GM18870 (cell line): ENCODE data around the gene YBEY.
"Not testable (repeated sequence)": the region's sequence is repeated elsewhere in the genome, so short reads cannot be mapped to it uniquely, and the experiment has no call there.

ENCODE experiments used
- ATAC-seq: cut with Tn5 transposase; IDR thresholded peaks from one replicate; pipeline ENCODE4 v1.9.1; 2021; ENCODE audit warnings: moderate library complexity; ENCODE audit not compliant: unreplicated experiment

Gene YBEY, protein sequence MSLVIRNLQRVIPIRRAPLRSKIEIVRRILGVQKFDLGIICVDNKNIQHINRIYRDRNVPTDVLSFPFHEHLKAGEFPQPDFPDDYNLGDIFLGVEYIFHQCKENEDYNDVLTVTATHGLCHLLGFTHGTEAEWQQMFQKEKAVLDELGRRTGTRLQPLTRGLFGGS

DNA sequence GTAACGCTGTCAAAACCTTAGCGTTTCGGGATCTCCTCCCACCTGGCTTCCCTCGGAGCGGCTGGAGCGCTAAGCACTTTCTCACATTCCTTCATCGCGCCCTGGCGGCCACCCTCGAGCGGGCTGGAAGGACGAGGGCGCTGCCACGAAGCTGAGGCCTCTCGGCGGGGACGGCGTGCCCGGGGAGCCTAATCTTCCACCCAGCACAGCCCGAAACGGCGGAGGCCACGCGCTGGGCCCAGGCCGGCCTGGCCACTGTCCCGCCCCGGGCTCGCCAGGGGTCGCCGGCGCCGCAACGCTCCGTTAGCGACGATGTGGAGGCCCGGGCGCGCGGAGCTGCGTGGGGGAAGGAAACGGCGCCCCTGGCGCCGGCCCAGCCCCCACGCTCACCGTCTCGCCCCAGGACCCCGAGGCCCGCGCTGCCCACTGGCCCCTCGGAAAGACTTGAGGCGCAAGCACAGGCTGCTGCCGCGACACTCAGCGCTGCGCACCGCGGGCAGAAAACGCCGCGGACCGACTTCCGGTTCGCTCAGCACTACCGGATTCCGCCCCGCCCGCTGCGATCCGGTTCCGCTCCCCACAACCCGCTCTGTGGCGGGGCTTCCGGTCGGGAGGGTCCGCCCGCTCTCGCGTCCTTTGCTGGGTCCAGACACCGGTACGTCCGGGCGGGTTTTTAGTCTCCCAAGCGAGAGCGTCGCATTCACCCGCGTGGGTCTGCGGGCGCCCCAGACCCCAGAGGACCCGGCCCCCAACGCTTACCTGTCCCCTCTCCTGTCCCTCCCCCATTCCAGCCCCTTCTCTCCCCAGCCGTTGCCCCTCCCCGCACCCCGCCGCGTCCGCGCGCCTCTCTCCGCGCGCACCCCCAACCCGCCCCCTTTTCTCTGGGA, at the start of gene YBEY:
Gene YBEY, plus strand, starts transcription at position 582 of the 887 bp plus-strand sequence. CDS start 572 bp downstream, outside the sequence.
- peak; percentile 65 for ATAC-seq

DNA sequence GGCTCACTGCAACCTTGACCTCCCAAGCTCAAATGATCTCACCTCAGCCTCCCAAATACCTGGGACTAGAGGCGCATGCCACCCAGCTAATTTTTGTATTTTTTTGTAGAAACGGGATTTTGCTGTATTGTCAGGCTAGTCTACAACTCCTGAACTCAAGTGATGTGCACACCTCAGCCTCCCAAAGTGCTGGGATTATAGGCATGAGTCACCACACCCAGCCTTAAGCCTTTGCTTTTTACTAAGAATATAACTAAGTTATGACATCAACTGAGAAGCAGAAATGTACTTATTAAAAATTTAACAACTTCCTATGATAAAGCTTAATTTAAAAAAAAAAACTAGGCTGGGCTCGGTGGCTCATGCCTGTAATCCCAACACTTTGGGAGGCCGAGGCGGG, 48.7 kb upstream of the YBEY start:
- no peak for ATAC-seq

DNA sequence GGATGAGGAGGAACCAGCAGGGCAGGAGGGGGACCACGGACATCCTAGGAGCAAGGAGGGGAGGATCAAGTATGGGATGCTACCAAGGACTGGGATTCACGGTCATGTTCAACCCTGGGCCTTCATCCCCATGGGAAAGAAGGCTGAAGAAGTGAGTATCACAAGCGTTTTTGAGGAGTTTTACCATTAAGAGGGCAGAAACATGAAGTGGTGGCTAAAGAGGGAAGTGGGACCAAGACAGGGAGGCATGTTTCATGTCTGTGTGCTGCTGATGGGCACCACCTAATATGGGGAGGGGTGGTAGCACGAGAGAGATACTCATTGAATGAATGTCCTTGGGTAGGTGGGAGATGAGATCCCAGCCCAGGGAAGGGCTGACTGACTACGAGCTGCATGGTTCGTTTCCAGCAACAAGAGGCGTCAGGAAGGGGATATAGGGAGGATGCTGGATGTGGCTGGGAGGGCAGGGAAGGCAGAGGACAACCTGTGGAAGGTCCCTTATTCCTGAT, 46.3 kb upstream of the YBEY start:
- ATAC-seq, result no peak

DNA sequence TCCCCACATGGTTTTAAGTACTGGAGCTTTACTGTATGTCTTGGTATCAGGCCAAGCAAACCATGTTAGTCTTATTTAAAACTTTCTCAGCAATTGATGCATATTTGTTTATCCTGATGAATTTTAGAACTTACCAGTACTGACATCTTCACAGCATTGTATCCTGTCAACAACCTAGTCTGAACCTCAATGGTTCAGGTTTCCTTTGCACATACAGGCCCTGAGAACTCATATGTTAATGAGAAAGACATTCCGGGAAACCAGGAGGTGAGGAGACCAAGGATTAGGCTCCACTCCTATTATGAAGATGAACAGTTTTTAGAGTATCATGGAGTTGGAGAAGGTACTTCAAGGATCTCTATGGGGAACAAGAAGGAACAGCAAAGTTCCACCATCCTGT, 44.6 kb upstream of the YBEY start:
- ATAC-seq, result not testable (repeated sequence)

DNA sequence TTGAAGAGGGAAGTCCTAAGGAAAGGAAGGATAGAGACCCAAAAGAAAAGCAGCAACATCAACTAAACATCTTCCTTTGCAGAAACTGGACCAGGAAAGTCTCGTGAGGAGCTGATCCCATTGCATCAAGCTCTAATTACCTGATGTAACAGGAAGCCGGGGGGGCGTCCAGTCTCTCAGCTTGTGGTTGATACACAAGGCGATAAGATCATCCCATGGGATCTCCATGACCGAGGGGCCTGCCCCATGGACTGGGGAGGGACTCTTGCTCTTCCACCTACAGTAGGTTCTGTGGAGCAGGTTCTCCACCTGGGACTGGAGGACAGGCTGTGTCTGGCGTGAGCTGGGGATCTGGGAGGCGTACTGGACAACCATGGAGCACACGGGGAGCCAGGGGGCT, 42.8 kb upstream of the YBEY start:
- no peak for ATAC-seq

DNA sequence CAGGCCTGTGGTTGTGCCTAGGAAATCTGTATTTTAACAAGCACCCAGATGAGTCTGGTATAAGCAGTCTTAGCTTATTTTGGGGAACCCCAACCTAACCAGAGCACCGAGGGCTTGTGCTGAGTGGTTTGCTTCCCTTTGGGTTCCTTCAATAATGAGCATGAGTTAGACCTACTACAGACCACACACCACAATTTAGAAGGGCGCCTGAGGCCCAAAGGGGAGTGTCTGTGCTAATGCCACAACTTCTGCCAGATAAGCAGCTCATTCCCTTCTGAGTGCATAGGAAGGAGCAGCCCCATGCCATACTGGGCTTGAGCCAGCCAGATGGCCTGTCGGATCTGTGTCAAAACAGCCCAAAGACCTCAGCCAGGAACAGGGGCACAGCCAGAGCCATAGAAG, 42.2 kb upstream of the YBEY start:
- no peak for ATAC-seq

DNA sequence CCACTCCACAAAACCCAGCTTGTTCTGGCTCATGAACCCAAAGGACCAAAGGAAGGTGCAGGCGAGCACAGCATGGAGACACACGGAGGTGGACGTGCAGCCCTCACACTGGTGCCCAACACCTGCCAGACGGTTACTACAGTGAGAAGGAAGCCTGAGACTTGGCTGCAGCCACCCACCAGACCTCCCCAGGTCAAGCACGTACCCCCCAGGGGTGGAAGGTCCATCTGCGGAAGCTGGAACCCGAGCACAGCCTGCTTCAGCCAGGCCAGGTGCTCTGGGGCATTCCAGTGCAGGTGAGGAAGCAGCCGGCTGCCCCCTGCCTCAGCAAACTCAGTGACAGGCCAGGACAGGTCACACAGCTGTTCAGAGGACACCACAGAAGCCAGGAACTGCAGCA, 41.5 kb upstream of the YBEY start:
- ATAC-seq, result no peak

DNA sequence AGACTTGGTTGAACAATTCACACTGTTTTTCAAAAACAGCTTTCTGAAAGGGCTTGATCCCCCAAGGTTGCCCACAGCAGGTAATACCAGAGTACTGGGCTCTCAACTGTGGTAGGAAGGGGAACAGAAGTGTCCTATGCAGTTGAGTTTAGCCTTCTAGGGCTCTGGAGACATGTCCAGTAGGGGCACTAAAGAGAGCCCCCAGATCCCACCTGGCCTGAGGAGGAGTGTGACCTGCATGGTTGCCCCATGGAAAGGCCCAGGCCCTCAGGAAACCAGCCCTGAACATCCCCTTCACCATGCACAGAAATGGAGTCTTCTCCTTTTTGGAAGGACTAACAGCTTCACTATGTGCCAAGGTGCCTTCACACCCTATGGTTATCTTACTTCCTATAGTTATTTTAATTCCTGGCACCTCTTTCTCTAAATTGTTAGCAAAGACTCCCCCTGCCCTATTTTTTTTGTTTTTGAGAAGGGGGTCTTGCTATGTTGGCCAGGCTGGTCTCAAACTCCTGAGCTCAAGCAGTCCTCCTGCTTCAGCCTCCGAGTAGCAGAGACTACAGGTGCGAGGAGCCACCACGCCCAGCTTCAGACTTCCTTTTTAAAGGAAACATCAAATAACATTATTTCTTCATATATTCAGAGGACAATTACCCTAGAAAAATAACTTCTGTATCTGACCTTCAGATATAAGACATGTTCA, 40.8 kb upstream of the YBEY start:
- no peak for ATAC-seq

DNA sequence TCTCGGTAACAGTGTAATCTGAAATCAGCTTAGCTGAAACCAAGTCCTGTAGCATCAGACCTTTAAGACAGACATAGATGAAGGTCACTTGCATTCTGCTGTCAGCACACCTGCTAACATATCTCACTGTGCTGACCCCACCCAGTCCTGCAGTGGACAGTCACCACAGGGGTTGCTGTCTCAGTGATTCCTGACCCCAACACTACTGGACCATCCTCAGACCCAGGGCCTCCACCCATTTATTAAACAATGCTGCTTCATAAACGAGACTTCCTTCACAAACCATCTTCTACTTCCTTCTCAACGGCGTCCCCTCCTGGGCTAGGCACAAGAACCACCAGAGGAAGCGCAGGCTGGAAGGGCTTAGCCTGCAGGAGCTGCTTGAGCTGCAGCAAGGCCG, 39.8 kb upstream of the YBEY start:
- ATAC-seq, result no peak

DNA sequence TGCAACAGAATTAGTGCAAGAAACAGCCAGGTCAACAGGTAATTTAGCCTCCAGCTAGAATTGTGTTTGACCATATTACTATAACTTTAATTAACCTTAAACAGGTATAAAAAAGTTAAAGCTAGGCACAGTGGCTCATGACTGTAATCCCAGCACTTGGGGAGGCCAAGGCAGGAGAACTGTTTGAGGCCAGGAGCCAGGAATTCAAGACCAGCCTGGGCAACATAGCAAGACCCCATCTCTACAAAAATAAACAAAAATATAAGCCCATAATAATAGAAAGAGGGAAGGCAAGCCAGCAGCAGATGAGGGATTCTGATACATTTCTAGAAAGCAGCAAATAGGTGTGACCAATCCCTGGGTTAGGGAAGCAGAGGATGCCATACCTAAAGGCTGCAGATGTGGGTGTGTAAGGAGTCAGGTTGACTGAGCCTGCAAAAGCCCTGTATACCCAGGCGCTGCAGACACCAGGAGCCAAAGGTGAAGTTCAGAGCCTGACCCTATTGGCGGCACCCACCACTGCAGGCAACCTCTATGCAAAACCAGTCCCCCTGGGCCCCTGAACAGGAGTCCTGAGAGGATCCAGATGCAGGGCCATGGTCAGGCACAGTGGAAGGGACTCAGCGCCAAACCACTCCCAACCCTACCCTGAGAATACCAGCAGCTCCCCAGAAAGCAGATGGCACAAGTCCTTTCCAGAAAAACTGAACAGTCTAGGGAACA, 38.3 kb upstream of the YBEY start:
- ATAC-seq, result no peak

DNA sequence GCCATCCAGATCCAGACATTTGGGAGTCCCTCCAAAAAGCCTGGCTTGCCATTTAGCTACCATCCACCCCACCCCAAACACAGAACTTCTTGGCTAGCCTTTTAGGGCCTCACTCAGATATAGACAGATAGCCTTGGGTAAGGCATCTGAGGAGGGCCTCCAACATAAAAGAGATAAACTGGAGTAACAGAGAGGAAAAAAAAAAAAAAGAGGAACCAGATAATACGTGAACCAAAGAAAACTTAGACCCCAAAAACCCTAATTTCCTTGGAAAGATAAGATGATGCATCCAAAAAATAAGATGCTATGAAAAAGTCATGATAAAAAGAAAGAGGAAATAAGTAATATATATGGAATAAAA, 37.7 kb upstream of the YBEY start:
- no peak for ATAC-seq

DNA sequence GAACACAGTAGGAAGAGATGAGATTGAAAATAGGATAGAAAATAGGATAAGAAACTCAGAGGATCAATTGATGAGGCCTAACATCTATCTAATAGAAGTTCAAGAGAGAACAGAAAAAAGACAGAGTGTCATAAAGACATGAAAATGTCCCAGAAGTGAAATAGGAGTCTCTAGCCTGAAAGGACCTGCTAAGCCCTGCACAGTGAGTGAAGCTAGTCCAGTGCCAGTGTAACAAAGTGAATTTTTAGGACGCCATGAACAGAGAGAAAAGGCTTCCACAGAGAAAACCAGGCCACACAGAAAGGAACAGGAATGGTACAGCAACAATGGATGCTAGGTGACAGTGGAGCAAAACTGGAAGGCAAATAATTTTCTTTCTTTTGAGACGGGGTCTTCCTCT, 37.3 kb upstream of the YBEY start:
- no peak for ATAC-seq

DNA sequence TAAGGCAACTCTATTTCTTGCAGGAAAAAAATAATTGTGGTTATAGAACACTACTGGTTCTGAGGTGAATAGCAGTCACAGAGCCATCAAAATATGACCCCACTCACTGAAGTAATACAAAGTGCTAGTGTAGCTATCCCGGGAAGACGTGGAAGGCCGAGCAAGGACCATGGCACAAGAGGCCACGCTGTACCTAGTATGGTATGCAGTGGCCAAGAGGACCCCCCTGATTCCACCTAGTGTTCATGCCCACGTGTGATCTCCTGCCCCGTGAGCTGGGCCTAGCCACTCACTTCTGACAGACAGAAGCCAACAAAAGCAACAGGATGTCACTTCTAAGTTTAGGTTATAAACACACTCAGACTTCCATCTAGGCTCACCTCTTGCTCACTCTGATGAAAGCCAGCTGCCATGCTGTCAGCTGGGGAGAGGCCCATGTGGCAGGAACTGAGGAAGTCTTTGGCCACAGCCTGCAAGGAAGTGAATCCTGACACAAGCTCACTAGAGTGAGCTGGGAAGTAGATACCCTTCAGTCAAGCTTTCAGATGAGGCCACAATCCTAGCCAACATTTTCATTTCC, 35.9 kb upstream of the YBEY start:
- ATAC-seq, result no peak

DNA sequence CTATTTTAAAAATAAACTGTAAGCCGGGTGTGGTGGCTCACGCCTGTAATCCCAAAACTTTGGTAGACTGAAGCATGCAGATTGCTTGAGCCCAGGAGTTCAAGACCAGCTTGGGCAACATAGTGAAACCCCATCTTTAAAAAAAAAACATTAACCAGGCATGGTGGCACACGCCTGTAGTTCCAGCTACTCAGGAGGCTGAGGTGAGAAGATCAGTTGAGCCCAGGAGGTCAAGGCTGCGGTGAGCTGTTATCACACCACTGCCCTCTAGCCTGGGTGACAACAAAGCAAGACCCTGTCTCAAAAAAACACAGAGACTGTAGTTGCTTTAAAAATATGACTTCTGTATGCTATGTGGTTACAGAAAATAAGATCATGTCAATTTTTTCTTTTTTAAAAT, 33.3 kb upstream of the YBEY start:
- no peak for ATAC-seq

DNA sequence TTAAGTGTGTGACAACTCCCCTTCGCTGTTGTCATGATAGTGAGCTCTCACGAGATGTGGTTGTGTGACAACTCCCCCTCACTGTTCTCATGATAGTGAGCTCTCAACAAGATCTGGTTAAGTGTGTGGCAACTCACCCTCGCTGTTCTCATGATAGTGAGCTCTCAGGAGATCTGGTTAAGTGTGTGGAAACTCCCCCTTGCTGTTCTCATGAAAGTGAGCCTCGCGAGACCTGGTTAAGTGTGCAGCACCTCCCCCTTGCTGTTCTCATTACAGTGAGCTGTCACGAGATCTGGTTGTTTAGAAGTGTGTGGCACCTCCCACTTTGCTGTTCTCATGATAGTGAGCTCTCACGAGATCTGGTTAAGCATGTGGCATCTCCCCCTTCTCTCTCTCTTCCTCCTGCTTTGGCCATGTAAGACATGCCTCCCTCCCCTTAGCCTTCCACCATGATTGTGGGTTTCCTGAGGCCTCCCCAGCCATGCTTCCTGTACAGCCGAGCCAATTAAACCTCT, 32.5 kb upstream of the YBEY start:
- peak; percentile 55 for ATAC-seq

DNA sequence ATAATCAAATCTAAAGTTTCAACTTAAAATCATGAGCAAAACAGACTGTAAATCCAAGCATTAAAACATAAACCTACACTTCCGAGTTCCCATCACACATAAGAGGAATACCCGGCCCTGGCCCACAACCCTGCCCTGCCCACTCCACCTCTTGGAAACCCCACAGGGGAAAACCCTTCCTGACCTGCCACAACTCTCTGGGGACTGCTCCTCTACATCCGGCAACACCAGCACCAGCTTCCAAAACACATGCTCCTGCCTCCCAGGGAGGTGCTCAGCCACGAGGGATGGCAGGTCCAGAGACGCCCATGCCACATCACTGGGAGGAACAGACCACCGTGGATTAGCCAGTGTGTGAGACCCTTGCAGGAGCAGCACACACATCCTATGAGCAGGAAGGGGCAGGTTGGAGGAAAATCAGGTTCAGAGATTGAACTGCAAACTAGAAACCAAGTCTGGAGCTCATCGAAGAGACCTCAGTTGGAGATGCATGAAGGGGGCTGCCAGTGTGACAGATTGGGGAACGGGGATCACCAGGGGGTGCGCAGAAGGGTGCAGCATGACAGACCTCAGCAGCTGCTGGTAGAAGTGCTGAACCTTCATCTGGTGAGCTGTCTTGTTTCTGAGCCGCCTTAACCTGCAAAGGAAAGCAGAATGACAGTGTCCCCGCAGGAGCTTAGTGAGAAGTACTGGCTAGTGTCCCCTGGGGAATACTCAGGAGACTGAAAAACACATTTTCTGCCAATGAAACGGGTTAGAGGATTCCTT, 31.8 kb upstream of the YBEY start:
- peak; percentile 41 for ATAC-seq

DNA sequence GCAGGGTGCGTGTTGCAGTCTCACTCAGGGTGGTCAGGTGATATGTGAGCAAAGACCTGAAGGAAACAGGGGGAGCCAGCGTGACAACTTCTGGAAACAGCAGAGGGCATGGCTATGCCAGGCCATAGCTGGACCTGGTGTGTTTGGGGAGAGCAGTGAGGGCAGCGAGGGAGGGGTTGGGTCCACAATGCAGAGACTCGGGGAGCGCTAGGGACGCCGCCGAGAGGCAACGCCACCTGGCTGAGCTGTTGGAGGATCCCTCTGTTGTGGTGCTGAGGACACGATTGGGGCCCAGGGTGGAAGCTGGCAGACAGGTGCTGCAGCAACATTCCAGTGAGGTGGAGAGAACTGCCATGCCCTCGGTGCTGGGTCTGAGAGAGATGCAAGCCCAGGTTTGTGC, 31.0 kb upstream of the YBEY start:
- ATAC-seq, result no peak

DNA sequence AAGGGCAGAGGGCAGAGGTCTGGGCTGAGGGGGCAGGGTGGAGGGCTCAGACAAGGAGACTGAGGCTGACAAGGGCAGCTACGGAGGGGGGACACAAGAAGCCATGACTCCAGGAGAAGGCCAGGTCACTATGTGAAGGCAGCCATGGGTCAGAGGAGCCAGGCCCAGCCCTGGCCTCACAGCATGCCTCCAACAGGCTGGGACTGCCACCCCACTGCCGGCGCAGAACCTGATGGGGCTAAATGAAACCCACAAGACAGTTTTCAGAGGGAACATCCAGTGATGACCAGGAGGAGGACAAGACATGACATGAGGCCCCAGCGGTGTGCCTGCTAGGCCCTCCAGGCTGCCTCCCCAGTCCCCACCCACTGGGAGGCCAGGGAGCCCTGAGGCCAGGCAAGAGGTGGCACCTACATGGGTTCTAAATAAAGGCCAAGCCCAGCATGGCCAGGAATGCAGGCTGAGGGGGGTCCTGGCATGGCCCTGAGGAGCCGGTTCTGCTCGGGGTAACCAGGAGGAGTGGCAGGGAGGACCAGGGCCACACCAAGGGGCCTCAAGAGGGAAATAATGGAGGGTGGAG, 30.3 kb upstream of the YBEY start:
- ATAC-seq, result no peak

DNA sequence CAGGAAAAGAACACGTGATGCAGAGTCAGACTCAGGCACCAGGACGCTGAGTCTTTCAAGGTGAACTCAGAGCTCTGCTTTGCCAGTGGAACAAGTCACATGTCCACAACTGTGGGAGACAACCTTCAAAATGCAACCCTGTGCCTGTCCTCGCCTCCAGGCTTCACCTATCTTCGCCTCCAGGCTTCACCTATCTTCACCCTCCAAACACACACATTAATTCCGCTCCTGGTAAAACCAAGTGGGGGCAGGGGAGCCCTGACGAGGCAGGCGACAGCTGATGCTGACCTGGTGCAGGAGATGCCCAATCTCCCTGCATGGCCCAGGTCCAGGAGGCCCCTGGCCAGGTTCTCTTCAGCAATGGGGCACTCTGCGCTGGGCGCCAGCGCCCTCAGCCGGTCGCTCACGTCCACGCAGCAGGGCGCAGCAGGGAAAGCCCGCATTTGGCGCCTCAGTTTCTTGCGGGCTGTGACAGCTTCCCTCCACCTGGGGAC, 29.6 kb upstream of the YBEY start:
- no peak for ATAC-seq
